ENCODE data around the gene HAPLN2.
A peak's percentile ranks its signal among the peaks of the same experiment; 100 is the strongest.

GRCh38 chr1:156623946-156624813 lies 5.0 kb downstream of the HAPLN2 start:
- TF ChIP-seq CTCF (IDR thresholded peaks at IDR 0.05; ENCODE audit: poor library complexity) = peak; percentile 36
- TF ChIP-seq EZH2 (IDR thresholded peaks at IDR 0.05; ENCODE audit: borderline replicate concordance) = peak; percentile 64

Measured in hepatocyte (in vitro differentiated cells).